Renal cortical epithelial cell (primary cell): ENCODE data around the gene BTBD2. TPM values are rescaled to one million over a fixed set of nuclear protein-coding genes. Genes with fewer than 3 reads are reported as not detected.
"Not testable (repeated sequence)": the region's sequence is repeated elsewhere in the genome, so short reads cannot be mapped to it uniquely, and the experiment has no call there.

Experiments used
- DNase-seq: peaks from one replicate; pipeline ENCODE4 v3.0.0-alpha.2; 2011; ENCODE audit warnings: low read depth
- total RNA-seq: library from RNA; depleted of rRNA; stranded (reverse); fragments of >200 nt; gene quantifications from 2 replicates; pipeline ENCODE4 v1.2.3, GENCODE V29; 2014

The BTBD2 gene
- total RNA-seq, 1 donor from 2014 or later, result 144 TPM

DNA sequence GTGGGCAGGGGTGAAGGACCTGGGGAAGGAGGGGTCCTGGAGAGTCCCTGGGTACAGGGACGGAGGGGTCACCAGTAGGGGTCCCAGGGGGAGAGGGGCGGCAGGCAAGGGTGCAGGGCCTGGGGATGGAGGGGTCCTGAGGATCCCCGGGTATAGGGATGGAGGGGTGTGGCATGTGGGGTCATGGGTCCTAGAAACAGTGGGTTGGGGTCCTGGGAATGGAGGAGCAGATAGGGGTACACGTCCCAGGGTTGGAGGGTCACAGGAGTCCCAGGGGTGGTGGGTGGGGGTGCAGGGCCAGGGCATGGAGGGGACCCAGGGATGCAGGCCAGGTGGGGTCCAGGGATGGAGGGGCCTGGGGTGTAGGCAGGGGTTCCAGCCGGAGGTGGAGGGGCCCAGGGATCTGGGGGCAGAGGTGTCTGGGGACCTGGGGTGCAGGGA lies 1.4 kb downstream of the BTBD2 start:
- DNase-seq, result no peak

DNA sequence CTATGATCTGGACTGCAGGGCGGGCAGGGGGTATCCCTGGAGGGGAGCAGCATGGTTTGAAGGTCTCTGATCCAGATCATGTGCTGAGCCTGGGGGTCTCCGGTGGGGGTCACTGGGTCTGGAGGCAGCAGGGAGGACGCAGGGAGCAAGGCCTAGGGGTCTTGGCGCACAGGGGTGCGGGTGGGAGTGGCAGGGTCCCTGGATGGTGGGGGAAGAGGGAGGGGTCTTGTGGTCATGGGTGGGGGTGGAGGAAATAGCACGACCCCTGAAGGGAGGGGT lies 1.9 kb downstream of the BTBD2 start:
- no peak for DNase-seq

DNA sequence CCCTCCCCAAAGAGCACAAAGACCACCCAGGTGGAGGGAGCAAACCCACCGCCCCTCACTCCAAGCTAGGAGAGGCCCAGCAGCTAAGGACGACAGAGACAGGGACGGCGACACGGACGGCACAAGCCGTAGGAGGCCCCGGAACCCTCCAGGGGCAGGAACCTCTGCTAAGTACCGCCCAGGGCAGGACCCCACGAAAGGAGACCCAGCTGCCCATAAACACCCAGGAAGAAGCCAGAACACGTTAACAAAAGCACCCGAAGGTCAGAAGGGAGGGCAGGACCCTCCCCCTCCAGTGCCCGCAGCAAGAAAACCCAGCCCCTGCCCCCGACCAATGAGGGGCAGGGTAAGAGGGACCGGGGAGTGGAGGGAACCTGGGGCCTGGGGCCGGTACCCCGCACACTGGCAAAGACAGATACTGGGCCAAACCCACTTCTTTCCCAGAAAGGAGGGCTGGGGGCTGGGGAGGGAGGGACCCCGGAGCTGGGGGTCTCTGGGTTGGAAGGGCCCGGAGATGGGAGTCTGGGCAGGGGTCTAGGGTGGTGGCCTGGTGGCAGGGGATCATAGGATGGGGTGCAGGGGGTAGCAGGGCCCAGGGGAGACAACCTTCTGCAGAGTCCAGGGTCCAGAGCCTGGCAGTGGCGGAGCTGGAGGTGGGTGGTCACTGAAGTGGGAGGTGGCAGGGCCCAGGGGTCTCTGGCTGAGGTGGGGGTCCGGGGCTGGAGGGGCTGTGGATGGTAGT lies 2.4 kb downstream of the BTBD2 start:
- DNase-seq, result no peak

DNA sequence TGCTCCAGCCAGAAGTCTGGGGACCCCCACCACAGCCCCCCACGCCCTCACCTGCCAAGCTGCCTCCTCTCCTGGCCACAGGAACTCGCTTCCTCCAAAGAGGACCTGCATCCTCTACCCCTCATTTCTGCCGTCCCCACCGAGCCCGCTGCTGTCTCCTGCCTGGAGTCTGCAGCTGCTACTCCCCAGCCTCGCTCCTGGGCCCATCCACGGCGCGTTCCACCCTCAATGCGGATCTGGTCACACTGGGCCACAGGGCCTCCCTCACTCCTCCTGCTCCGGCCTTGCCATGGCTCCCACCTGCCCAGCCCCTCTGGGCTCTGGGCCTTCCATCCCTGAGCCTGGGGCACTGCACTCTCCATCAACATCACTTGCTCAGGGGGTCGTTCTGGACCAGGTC lies 4.3 kb downstream of the BTBD2 start:
- DNase-seq, result no peak

DNA sequence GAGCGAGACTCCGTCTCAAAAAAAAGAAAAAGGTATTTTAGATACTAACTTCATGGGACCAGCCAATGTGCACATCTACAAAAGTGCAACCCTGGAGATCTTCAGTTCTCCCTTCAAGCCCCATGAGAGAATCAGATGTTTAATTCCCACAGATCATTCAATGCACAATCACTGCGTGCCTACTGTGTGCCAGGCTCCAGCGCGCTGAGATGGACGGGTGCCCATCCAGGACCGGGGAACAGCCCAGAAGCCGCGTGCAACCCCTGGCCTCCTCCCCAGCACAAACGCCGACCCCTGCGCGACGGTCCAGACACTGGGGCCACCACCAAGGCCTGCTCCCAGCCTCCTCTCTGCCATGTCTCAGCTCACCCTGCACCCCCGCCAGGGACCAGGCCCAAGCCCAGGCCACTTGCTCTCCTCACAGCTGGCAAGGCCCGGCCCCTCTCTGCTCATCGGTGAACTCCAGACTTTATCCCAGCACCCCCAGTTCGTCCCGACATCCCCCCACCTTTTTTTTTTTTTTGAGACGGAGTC lies 5.3 kb downstream of the BTBD2 start:
- DNase-seq, result no peak

DNA sequence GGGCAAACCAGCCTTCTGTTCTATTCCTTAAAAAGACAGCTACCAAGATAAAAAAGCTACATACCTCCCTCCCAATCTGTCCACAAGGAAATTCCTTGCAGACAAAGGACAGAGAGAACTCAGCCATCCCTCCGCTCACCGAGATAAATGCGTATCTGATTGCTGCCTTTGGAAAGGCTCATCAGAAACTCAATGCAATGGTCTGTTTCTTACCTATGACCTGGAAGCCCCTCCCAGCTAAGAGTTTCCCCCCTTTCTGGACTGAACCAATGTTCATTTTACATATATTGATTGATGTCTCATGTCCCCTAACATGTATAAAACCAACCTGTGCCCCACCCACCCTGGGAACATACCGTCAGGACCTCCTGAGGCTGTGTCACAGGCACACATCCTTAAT lies 11.6 kb downstream of the BTBD2 start:
- DNase-seq, result no peak

DNA sequence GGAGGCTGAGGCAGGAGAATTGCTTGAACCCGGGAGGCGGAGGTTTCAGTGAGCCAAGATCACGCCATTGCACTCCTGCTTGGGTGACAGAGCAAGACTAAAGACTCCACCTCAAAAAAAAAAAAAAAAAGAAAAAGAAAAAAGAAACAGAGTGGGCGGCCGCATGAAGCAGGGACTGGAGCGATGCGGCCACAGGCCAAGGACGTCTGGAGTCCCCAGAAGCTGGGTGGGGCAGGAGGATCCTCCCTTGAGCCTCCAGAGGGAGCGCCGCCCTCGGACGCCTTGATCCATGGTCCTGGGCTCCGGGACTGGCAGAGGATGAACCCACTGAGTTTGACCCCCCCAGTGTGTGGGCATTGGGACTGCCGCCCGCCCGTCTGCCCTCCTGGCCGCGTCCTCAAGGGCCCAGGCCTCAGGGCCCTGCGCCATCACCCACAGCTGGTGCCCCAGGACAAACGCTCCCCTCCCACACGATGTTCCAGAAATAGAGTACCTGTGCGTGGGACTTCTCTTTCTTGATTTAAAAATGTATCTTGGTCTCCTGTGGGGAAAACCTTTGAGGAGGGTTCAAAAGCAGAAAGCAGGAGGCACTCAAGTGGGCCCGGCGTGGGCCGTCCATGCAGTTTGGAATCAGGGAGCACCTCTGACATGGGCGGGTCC lies 15.5 kb downstream of the BTBD2 start:
- DNase-seq, result no peak

DNA sequence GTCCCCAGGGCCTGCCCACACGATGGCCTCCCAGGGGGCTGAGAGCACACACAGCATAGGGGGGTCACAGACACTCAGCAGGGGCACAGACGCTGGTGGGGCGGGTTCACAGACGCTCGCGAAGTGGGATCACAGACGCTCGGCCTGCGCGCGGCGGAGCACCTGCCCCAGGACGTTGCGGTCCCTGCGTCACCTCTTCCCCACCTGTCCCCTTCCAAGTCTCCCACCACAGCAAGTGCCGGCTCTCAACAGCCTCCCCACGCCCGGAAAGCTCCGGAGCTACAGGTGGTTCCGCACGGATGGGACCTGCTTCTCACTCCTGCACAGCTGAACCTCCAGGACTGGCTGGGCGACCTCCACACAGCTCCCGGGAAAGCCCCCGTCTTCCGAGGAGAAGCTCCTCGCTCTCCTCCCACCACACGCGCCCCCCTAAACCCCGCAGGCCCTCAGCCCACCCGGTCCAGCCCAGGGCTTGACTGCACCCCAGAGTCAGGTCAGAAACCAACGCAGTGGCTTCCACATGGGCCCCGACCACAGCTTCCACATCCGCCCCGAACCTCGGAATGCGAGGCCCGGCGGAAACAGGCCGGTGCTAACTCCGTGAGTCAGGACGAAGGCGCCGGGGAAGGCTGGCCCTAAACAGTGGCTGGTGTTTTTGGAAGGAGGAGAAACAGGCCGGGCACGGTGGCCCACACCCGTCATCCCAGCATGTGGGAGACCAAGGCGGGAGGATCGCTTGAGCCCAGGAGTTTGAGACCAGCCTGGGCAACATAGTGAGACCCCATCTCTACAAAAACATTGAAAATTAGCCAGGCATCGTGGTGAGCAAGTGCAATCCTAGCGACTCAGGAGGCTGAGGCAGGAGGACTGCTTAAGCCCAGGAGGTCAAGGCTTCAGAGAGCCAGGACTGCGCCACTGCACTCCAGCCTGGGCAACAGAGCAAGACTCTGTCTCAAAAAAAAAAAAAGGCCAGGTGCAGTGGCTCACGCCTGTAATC lies 16.5 kb downstream of the BTBD2 start:
- no peak for DNase-seq

DNA sequence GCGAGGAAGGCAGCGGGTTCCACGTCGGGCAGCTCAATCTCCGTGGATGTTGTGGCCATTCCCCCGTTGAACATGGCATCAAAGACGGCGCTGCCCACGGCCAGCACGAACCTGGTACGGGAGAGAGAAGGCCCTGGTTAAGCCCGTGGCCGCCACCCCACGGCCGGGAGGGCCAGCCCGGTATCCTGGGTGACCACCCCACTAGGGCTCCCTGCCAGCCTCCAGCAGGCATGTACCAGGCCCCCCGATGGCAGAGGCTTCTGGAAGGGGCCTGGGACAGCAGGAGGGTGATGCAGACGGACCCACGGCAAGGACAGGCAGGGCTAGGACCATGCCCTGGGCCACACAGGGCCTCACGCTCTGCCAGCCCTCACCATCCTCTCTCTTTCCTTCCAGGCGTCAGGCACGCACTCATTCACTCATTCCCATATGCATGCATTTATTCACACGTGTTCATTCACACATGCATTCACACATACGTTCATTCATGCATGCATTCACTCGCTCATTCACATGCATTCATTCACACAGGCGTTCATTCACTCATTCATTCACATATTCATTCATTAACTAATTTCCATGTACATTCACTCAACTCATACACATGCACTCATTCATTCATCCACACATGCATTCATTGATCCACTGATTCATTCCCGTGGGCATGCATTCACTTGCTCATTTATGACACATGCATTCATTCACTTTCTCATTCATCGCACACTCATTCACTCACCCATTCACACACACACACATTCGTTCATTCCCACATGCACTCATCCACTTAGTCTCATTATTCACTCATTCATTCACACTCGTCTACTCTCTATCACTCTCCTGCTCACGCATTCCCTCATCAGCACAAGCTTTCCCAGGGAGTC lies 17.9 kb downstream of the BTBD2 start:
- no peak for DNase-seq

DNA sequence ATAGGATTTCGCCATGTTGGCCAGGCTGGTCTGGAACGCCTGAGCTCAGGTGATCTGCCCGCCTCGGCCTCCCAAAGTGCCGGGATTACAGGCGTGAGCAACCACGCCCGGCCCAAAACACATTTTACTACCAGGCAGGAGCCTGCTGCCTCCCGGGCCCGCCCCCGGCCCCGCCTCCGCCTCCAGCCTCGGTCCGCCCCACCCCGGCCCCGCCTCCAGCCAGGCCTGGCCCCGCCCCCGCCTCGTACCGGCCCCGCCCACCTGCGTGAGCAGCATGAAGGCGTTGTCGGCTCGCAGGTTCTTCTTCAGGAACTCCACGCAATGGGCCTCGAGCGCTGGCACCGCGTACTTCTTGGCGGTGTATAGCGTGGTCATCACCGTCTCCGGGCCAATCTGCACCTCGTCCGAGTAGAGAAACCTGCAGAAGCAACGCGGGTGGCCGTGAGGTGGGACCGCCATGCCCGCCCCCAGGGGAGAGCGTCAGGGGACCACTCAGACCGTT lies 22.7 kb downstream of the BTBD2 start:
- DNase-seq, result no peak

DNA sequence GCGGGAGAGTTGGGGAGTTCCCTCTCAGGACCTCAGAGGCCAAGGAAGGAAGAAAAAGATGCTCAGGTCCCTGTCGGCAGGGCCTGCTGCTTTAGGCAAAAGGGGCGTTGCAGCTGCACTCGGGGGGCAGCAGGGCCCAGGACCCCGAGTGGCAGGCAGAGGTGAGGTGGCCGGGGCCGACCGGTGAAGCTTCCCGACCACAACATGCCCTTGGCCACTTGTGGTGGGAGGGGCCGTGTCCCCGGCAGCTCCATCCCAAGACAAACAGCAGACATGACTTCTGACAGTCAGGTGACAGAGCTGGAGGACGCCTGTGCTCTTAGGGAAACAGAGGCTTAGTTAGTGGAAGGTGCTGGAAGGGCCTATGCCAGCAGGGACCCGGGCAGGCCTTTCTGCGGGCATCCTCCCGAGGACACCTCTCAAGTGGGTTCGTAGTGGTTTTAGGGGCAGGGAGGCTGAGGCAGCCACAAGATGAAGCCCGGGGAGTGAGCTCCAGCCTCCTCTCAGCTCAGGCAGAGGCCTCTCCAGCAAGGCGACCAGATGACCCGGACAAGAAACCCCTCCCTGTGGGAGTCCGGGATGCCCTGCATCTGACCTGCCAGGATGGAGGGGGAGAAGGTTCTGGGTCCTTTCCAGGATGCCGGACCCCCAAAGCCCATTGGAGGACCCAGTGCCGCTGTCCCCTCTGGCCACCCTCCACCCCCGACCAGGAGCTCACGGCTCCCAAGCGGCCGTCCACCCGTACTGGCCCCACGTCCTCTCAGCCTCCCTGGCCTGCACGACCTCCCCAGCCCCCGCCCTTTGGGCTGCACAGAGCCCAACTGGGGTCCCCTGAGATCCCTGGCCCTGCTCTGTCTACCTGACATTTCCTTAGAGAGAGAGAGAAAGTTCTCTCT lies 24.2 kb downstream of the BTBD2 start:
- DNase-seq, result no peak

DNA sequence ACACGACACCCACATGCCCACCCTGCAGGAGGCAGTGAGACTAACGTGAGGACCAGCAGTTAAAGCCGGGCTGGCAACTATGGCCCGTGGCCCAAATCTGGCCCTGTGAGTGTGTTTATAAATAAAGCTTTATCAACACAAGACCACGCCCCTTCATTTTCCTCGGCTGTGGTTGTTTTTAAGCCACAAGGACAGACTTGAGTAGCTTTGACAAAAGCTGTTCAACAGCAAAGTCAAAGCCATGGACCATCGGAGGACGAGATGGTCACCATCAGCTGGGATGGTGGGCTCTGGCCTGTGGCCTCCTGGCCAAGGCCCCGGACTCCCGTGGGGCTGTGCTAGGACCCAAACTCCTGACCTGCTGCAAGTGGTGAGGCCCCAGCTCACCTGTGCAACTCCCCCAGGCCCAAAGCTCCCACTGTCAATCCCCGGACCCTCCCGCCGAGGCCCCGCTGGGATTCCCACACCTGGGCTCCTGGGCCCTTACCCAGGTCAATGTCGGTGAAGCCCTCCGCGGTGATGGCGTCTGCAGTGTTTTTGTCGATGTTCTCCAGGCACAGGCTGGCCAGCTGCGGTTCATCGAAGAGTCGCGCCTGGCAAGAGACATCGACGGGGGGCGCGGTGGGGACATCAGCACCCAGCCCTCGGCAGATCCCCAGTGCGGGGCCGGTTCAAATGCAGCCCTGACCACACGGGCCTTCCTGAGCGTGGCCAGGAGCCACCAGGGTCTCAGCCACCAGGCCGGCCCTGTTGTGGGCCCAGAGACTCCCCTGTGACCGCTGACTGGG lies 25.1 kb downstream of the BTBD2 start:
- no peak for DNase-seq

DNA sequence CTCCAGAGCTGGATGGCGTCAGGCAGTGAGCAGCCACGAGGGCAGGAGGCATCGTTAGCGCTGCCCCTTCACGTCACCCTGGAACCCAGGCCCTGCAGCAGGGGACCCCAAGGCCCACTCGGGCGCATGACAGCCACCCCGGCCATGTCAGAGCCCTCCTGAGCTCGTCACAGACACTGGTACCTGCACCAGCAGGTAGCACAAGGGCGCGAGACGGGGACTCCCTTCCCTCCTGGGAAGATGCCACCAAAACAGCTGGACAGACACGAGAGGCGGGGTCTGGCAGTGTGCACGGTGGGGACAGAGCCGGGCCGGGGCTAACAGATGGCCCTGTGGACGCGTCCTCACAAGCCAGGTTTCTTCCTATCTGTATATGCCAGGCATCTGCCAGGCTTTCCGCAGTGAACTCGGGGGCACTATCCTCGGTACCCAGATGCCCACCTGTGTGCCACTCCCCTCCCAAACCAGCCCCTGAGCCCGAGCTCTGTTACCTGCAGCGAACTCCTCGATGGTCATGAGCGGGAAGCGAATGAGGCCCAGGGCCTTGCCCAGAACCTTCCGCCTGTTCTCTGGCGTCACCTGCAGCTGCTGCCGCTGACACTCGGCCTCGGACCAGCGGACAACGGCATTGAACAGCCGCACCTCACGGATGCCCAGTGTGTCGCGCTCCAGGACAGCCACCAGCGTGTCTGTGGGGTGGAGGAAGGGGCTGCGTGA lies 25.8 kb downstream of the BTBD2 start:
- DNase-seq, result no peak

DNA sequence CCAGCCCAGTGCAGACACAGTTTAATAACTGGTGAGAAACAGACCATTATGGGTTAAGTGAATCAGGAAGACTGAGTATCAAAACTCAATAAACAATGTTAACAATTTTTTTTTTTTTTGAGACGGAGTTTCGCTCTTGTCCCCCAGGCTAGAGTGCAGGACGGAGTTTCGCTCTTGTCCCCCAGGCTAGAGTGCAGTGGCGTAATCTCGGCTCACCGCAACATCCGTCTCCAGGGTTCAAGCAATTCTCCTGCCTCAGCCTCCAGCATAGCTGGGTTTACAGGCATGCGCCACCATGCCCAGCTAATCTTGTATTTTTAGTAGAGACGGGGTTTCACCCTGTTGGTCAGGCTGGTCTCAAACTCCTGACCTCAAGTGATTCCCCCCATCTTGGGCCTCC lies 27.1 kb downstream of the BTBD2 start:
- DNase-seq, result not testable (repeated sequence)

DNA sequence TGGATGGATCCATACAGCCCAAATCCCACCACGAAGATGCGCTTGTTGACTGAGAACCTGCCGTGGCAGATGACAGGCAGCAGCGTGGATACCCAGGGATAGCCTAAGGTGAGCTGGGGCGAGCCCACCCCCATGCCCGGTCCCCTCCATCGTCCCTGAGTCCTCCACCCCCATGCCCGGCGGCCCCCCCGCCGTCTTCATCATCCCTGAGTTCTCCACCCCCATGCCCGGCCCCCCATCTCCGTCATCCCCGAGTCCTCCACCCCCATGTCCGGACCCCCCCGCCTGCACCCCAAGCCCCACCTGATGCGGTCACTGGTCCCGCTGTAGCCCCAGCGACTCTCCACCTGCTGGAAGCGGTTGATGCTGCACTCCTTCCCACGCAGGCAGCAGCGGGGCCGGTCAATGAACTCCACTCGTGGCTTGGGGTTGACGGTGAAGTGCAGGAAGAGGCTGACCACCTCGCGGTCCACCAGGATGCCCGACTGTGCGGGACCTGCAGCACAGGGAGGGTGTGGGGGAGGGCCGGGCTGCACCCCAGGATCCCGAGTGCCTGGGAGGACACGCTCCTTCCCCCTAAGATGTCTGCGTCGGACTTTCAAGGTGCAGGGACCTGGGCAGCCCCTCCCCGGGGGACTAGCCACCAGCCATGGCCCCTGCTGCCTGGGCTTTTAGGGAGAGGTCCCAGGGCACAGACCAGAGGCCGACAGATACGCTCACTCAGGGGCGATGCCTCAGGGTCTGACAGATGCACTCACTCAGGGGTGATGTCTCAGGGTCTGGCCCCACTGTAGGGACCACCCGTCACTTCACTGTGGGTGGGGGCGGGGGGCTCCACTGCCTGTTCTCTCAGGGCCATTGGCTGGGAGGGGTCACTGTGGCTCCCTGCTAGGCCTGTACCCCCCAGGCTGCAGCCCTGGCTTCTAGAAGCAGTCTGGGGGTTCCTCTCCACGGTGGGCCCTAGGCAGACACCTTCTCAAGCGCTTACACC lies 28.0 kb downstream of the BTBD2 start:
- no peak for DNase-seq

DNA sequence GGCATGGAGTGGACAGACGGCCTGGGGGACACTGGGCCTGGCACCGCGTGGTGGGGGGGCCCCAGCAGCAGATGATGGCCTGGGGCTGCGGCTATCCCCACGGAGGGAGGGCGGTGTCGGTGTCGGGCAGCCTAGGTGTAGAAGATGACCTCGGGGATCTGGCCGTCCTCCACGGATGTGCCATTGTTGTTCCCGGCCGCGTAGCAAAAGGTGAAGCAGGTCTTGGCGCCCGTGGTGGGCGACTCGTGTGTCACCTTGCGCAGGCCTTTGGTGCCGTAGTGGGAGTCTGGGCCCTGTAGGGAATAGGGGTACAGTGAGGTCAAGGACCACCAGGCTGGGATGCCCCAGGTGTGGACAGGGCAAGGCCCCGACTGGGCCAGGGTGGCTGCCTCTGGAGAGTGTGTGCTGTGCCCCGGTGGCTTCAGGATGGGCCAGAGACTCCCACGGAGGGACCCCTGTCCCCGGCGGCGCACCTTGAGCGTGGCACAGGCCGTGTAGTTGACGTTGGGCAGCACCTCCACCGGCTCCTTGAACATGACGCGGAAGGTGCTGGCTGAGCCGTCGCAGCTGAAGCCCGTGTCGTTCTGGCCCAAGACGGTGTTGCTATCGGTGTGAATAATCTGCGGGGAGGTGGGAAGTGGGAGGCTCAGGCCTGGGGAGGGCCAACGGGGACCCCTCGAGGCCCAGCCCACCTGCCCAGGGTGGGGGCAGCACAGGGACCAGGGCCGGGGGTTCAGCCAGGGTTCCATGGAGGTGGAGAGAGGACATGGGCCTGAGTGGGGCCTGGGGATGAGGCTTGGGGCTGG lies 29.0 kb downstream of the BTBD2 start:
- no peak for DNase-seq
